ENCODE measurements around the gene AK8. TPM values are rescaled to one million over a fixed set of nuclear protein-coding genes. Genes with fewer than 3 reads are reported as not detected.

AK8 gene
- total and polyA plus RNA-seq, 9 of the 15 experiments (the other 6 are each of a cell fraction or from before 2014, with no cell fraction given): 0.06 to 0.37 TPM; not detected in 7

- no peak for TF ChIP-seq PRDM10 (IDR thresholded peaks at IDR 0.05; ENCODE audit: partially characterized antibody)
- no peak for TF ChIP-seq E2F4 (CRISPR knock-in tag; IDR thresholded peaks at IDR 0.05; ENCODE audit: low read depth)
- TF ChIP-seq REST (IDR thresholded peaks at IDR 0.05; ENCODE audit: borderline replicate concordance): no peak
- TF ChIP-seq REST (CRISPR knock-in tag; IDR thresholded peaks at IDR 0.05; ENCODE audit: low read depth): no peak
- TF ChIP-seq BCL6 (CRISPR knock-in tag; IDR thresholded peaks at IDR 0.05): no peak
- no peak for TF ChIP-seq MEF2A (IDR thresholded peaks at IDR 0.05; ENCODE audit: control insufficient read depth, low read depth, low read length)
Observed at GRCh38 chr9:132887181-132888120, 9.4 kb upstream of the AK8 start (continued).

Measured in K562 (cell line).